H1 (cell line): Measurements from ENCODE around the gene GPR35. TPM values are rescaled to one million over a fixed set of nuclear protein-coding genes. Genes with fewer than 3 reads are reported as not detected.

Experiments
- CTCF ChIA-PET: fragments of 300-600 bp; sonication (Branson Sonifier 250); formaldehyde crosslinking; loops from one replicate; lab custom pipeline; 2021; ENCODE audit not compliant: partially characterized antibody; lab: Charles Lee
- POLR2A ChIA-PET: fragments of 300-600 bp; sonication (Branson Sonifier 250); formaldehyde crosslinking; loops from one replicate; lab custom pipeline; 2021; ENCODE audit warnings: inconsistent platforms; ENCODE audit not compliant: partially characterized antibody; lab: Charles Lee
- DNase-seq, 2 experiments: peaks; one replicate each; pipeline versions ENCODE4 v3.0.0 to v3.0.0-alpha.2; 2010 to 2022; ENCODE audit warnings: low spot score in 2 of 2, low read depth in 1 of 2, mixed read lengths in 1 of 2
- FAIRE-seq: peaks from 2 replicates; lab custom pipeline; 2011; peaks lifted over from hg19 to GRCh38; lab: Jason Lieb, UNC
- H2AFZ ChIP-seq: 2 replicates; pipeline ENCODE4 v1.8.1; 2012; ENCODE audit warnings: low read length, inconsistent platforms
- H2AK5ac ChIP-seq: 2 replicates; pipeline ENCODE4 v1.6.1; 2013; ENCODE audit warnings: low read depth, low read length
- H2BK120ac ChIP-seq: replicated peaks from 2 replicates; pipeline ENCODE3; 2013; ENCODE audit warnings: low read depth, low read length, inconsistent platforms
- H2BK12ac ChIP-seq: 2 replicates; pipeline ENCODE4 v1.6.1; 2013; ENCODE audit warnings: low read depth, low read length
- H2BK15ac ChIP-seq: 2 replicates; pipeline ENCODE4 v1.6.1; 2013; ENCODE audit warnings: low read length
- H2BK20ac ChIP-seq: 2 replicates; pipeline ENCODE4 v1.6.1; 2013; ENCODE audit warnings: low read length
- H2BK5ac ChIP-seq: 2 replicates; pipeline ENCODE4 v1.6.1; 2013; ENCODE audit warnings: low read depth, low read length
- H3K14ac ChIP-seq: 2 replicates; pipeline ENCODE4 v1.6.1; 2013; ENCODE audit warnings: inconsistent platforms; ENCODE audit not compliant: insufficient read length
- H3K18ac ChIP-seq: 2 replicates; pipeline ENCODE4 v1.6.1; 2013; ENCODE audit warnings: low read length; ENCODE audit errors: extremely low read depth
- H3K23ac ChIP-seq: 2 replicates; pipeline ENCODE4 v1.6.1; 2013; ENCODE audit warnings: inconsistent platforms; ENCODE audit not compliant: insufficient read length
- H3K23me2 ChIP-seq: 2 replicates; pipeline ENCODE4 v1.6.1; 2013; ENCODE audit warnings: low read depth, low read length
- H3K27ac ChIP-seq: 2 replicates; pipeline ENCODE4 v1.6.1; 2011; ENCODE audit warnings: low read depth, low read length, inconsistent platforms
- H3K27me3 ChIP-seq, 4 experiments: replicated peaks in 1 of 4; 1 replicate in 1 of 4; 2 replicates in 3 of 4; pipeline versions ENCODE4 v1.6.1 to v1.8.1; 2011 to 2013; ENCODE audit warnings: low read length in 3 of 4, mild to moderate bottlenecking in 3 of 4, inconsistent platforms in 2 of 4, mixed read lengths in 2 of 4, moderate library complexity in 1 of 4; ENCODE audit not compliant: control insufficient read depth in 3 of 4, insufficient read depth in 3 of 4; ENCODE audit errors: extremely low read depth in 1 of 4
- H3K36me3 ChIP-seq, 4 experiments: 2 replicates each; pipeline versions ENCODE4 v1.6.1 to v1.8.1; 2011 to 2013; ENCODE audit warnings: mild to moderate bottlenecking in 4 of 4, low read length in 3 of 4, moderate library complexity in 2 of 4, control low read depth in 1 of 4, inconsistent platforms in 1 of 4; ENCODE audit not compliant: insufficient read depth in 4 of 4, control insufficient read depth in 2 of 4
- H3K4ac ChIP-seq: replicated peaks from 2 replicates; pipeline ENCODE3; 2013; ENCODE audit warnings: low read length, low read depth, mixed read lengths, inconsistent platforms; ENCODE audit not compliant: insufficient read length
- H3K4me1 ChIP-seq, 4 experiments: replicated peaks in 1 of 4; 1 replicate in 1 of 4; 2 replicates in 3 of 4; pipeline versions ENCODE4 v1.6.1 to v1.8.1; 2011 to 2013; ENCODE audit warnings: low read length in 3 of 4, inconsistent platforms in 2 of 4, mixed read lengths in 1 of 4; ENCODE audit not compliant: insufficient read depth in 4 of 4, control insufficient read depth in 3 of 4
- H3K4me2 ChIP-seq, 2 experiments: 2 replicates each; pipeline versions ENCODE4 v1.6.1 to v1.8.1; 2011 to 2013; ENCODE audit warnings: low read depth in 2 of 2, low read length in 2 of 2, control low read depth in 1 of 2, inconsistent platforms in 1 of 2, mild to moderate bottlenecking in 1 of 2; ENCODE audit not compliant: insufficient read depth in 1 of 2
- H3K4me3 ChIP-seq, 4 experiments: fragments of 200-600, 300-600 bp in 1 of 4; sonication (generic), shearing (Covaris generic), sonication (Bioruptor Twin) in 1 of 4; 2 replicates each; pipeline versions ENCODE4 v1.5.1 to v1.8.1; 2011 to 2016; ENCODE audit warnings: low read length in 4 of 4, low read depth in 3 of 4, control low read depth in 2 of 4, inconsistent platforms in 2 of 4, mild to moderate bottlenecking in 2 of 4, mixed read lengths in 1 of 4, moderate library complexity in 1 of 4; ENCODE audit not compliant: insufficient read depth in 2 of 4; ENCODE audit errors: extremely low read depth in 1 of 4
- H3K56ac ChIP-seq: replicated peaks from 2 replicates; pipeline ENCODE3; 2013; ENCODE audit warnings: low read depth, mild to moderate bottlenecking, mixed read lengths, low read length, inconsistent platforms; ENCODE audit not compliant: insufficient read length
- H3K79me1 ChIP-seq: 2 replicates; pipeline ENCODE4 v1.6.1; 2013; ENCODE audit warnings: low read depth, low read length, control low read depth
- H3K79me2 ChIP-seq, 2 experiments: 2 replicates each; pipeline versions ENCODE4 v1.6.1 to v1.8.1; 2012 to 2013; ENCODE audit warnings: low read length in 2 of 2, mild to moderate bottlenecking in 2 of 2, inconsistent platforms in 1 of 2; ENCODE audit not compliant: insufficient read depth in 2 of 2, control insufficient read depth in 1 of 2
- H3K9ac ChIP-seq, 4 experiments: replicated peaks in 1 of 4; 1 replicate in 1 of 4; 2 replicates in 3 of 4; pipeline versions ENCODE4 v1.6.1 to v1.8.1; 2011 to 2013; ENCODE audit warnings: low read depth in 3 of 4, low read length in 3 of 4, control low read depth in 2 of 4, mild to moderate bottlenecking in 2 of 4, moderate library complexity in 2 of 4, inconsistent platforms in 1 of 4; ENCODE audit errors: extremely low read depth in 1 of 4
- H3K9me3 ChIP-seq, 2 experiments: 2 replicates each; pipeline versions ENCODE4 v1.6.1 to v1.8.1; 2012 to 2013; ENCODE audit warnings: mild to moderate bottlenecking in 2 of 2, moderate library complexity in 2 of 2, control low read depth in 1 of 2, inconsistent platforms in 1 of 2, low read depth in 1 of 2, low read length in 1 of 2, mixed read lengths in 1 of 2; ENCODE audit not compliant: insufficient read depth in 2 of 2
- H4K20me1 ChIP-seq, 2 experiments: replicated peaks in 1 of 2; 2 replicates each; pipeline versions ENCODE3 to v1.8.1; 2011 to 2013; ENCODE audit warnings: inconsistent platforms in 2 of 2, low read length in 2 of 2, mild to moderate bottlenecking in 1 of 2; ENCODE audit not compliant: insufficient read depth in 2 of 2, control insufficient read depth in 1 of 2
- H4K5ac ChIP-seq: 2 replicates; pipeline ENCODE4 v1.6.1; 2013; ENCODE audit warnings: low read length, low read depth, mixed read lengths, inconsistent platforms; ENCODE audit not compliant: insufficient read length
- H4K8ac ChIP-seq: 2 replicates; pipeline ENCODE4 v1.8.0; 2013; ENCODE audit warnings: mild to moderate bottlenecking, moderate library complexity, low read length, inconsistent platforms; ENCODE audit not compliant: insufficient read depth; ENCODE audit errors: extremely low read depth
- H4K91ac ChIP-seq: replicated peaks from 2 replicates; pipeline ENCODE3; 2013; ENCODE audit warnings: low read length, mixed read lengths, inconsistent platforms; ENCODE audit not compliant: insufficient read length
- ATF2 ChIP-seq: IDR thresholded peaks from 2 replicates; pipeline ENCODE4 v1.6.1; 2012; ENCODE audit warnings: low read length, inconsistent platforms
- CBX8 ChIP-seq: fragments of 300-800, 300-1000 bp; sonication (generic); IDR thresholded peaks from 2 replicates; pipeline ENCODE4 v1.7.1; 2016; ENCODE audit warnings: low read depth, low read length, borderline replicate concordance
- CEBPB ChIP-seq: IDR thresholded peaks from 2 replicates; pipeline ENCODE4 v1.6.1; 2012; ENCODE audit warnings: low read depth, low read length
- CHD1 ChIP-seq: IDR thresholded peaks from 2 replicates; pipeline ENCODE4 v1.6.1; 2012; ENCODE audit warnings: low read depth, low read length, improper control_type of control experiment
- KDM4A ChIP-seq: IDR thresholded peaks from one replicate; pipeline ENCODE4 v1.7.1; 2012; ENCODE audit warnings: low read depth, mild to moderate bottlenecking, moderate library complexity, low read length, inconsistent platforms; ENCODE audit not compliant: severe bottlenecking
- NANOG ChIP-seq: IDR thresholded peaks from 2 replicates; pipeline ENCODE4 v1.6.1; 2011; ENCODE audit warnings: low read length, low read depth, mild to moderate bottlenecking, inconsistent platforms; ENCODE audit not compliant: insufficient read depth, poor library complexity, severe bottlenecking
- SIX5 ChIP-seq: IDR thresholded peaks from 2 replicates; pipeline ENCODE4 v1.6.1; 2011; ENCODE audit warnings: mild to moderate bottlenecking, low read depth, low read length
- SUZ12 ChIP-seq: fragments of 200-600 bp; sonication (generic); IDR thresholded peaks from 2 replicates; pipeline ENCODE4 v1.6.1; 2012; ENCODE audit warnings: mild to moderate bottlenecking, inconsistent platforms, low read length, moderate library complexity, mixed read lengths
- WGBS, 2 experiments: shearing (Covaris generic) in 1 of 2; methylation state at CpG; one replicate each; pipeline versions ENCODE4 v1.1.6 to v1.1.7; 2013 to 2015; ENCODE audit warnings: low lambda C conversion rate in 2 of 2, mixed read lengths in 2 of 2, inconsistent platforms in 1 of 2, low coverage in 1 of 2, missing lambda C conversion rate in 1 of 2; ENCODE audit not compliant: insufficient replicate concordance in 2 of 2, insufficient coverage in 1 of 2, insufficient read length in 1 of 2; ENCODE audit errors: extremely low coverage in 1 of 2, missing lambda C conversion rate in 1 of 2; 5-methylcytosine and 5-hydroxymethylcytosine counted together
- polyA plus RNA-seq, 7 experiments: library from polyadenylated mRNA; depleted of rRNA in 3 of 7; stranded (reverse) in 5 of 7; unstranded in 2 of 7; fragments of >200 nt in 5 of 7; fragments of 200-250 nt in 2 of 7; gene quantifications; 1 replicate in 5 of 7; 2 replicates in 1 of 7; 4 replicates in 1 of 7; pipeline versions ENCODE4 v1.2.1 to v1.2.3, GENCODE V29; 2011 to 2013; ENCODE audit warnings: missing spikeins in 2 of 7, mixed read lengths in 2 of 7
- total RNA-seq: library from RNA; stranded (reverse); fragmentation: NEBNext Ultra II Directional; extraction: Animal tissue kit (Norgen Biotek cat#: 25700); gene quantifications from 2 replicates; pipeline ENCODE4 v1.2.1, GENCODE V29; 2021
- TF ChIP-seq, protein P1 (sequence below), 3 experiments: IDR thresholded peaks; 1 replicate in 2 of 3; 2 replicates in 1 of 3; pipeline versions ENCODE4 v1.5.1 to v1.6.1; 2011; ENCODE audit warnings: low read length in 3 of 3, mild to moderate bottlenecking in 3 of 3, inconsistent platforms in 2 of 3, low read depth in 1 of 3, moderate library complexity in 1 of 3; ENCODE audit not compliant: insufficient read depth in 1 of 3; ENCODE audit errors: control extremely low read depth in 1 of 3

Gene GPR35
- total and polyA plus RNA-seq, 2 of the 8 experiments (the other 6 are each of a cell fraction or from before 2014, with no cell fraction given): 0.47 TPM; not detected in 1

DNA sequence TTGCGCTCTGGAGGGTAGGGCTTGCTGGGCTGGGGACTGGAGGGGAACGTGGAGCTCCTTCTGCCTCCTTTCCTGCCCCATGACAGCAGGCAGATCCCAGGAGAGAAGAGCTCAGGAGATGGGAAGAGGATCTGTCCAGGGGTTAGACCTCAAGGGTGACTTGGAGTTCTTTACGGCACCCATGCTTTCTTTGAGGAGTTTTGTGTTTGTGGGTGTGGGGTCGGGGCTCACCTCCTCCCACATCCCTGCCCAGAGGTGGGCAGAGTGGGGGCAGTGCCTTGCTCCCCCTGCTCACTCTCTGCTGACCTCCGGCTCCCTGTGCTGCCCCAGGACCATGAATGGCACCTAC lies 4.3 kb downstream of the GPR35 start:
- Histone ChIP-seq H4K5ac (no peak overlapping the region), H2BK12ac (no peak overlapping the region), H2BK5ac (no peak overlapping the region), H3K14ac (no peak overlapping the region), H2AK5ac (no peak overlapping the region), H4K8ac (peak overlapping the region; percentile 35; the same call in 1 of the 2 replicates), H4K20me1 (no peaks in the 10 kb centered on the region), H3K27me3 (no peaks in the 10 kb centered on the region), H3K23ac (no peak overlapping the region), H2BK120ac (no peak overlapping the region), H4K91ac (no peak overlapping the region), H3K4me1 (peaks cover 0 to 3% (median 1%) of the 10 kb centered on the region in 4 experiments; a peak in 2 of 7 replicates), H2BK20ac (no peak overlapping the region), H2BK15ac (no peak overlapping the region), H3K36me3 (no peaks in the 10 kb centered on the region), H3K18ac (no peak overlapping the region), H3K4me3 (no peak overlapping the region), H3K23me2 (no peaks in the 10 kb centered on the region), H2AFZ (no peak overlapping the region), H3K9ac (no peak overlapping the region), H3K9me3 (peaks cover 20 to 38% of the 10 kb centered on the region in 2 experiments), H3K4ac (no peak overlapping the region), H3K56ac (no peak overlapping the region), H3K79me1 (no peaks in the 10 kb centered on the region), H3K79me2 (no peaks in the 10 kb centered on the region), H3K4me2 (no peak overlapping the region), H3K27ac (no peak overlapping the region)
- DNase-seq: no peak
- WGBS, 2 experiments: 92% methylated on average over 3 of the region's 5 CpGs; no CpG with 5 or more reads in 1 of the 2 experiments
- ChIA-PET POLR2A (no interaction called here), CTCF (interaction anchor here (0.6 to 1.2 kb wide), 4 partner anchors 13 to 63 kb away, joined by 3 read pairs; no protein-coding TSS in a partner anchor)
- FAIRE-seq: no peak
- TF ChIP-seq SIX5 (no peak), CHD1 (no peak), SUZ12 (no peak), CEBPB (no peak), CBX8 (no peak), KDM4A (no peak), NANOG (no peak), ATF2 (no peak)
- TF ChIP-seq, protein P1, sequence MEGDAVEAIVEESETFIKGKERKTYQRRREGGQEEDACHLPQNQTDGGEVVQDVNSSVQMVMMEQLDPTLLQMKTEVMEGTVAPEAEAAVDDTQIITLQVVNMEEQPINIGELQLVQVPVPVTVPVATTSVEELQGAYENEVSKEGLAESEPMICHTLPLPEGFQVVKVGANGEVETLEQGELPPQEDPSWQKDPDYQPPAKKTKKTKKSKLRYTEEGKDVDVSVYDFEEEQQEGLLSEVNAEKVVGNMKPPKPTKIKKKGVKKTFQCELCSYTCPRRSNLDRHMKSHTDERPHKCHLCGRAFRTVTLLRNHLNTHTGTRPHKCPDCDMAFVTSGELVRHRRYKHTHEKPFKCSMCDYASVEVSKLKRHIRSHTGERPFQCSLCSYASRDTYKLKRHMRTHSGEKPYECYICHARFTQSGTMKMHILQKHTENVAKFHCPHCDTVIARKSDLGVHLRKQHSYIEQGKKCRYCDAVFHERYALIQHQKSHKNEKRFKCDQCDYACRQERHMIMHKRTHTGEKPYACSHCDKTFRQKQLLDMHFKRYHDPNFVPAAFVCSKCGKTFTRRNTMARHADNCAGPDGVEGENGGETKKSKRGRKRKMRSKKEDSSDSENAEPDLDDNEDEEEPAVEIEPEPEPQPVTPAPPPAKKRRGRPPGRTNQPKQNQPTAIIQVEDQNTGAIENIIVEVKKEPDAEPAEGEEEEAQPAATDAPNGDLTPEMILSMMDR (IDR thresholded peaks at IDR 0.05; ENCODE audit: control extremely low read depth in 1 of 3, insufficient read depth in 1 of 3, low read depth in 1 of 3, low read length in 3 of 3): no peak
